DOHH2 (cell line): ENCODE data around the gene GATA5.

Experiments used
- H3F3A ChIP-seq: fragments of 200-600 bp; sonication (generic), shearing (Covaris generic); 2 replicates; pipeline ENCODE4 v1.6.0; 2016; ENCODE audit warnings: antibody characterized with exemption, mild to moderate bottlenecking; ENCODE audit not compliant: control insufficient read depth, insufficient read depth
- H3K27ac ChIP-seq: fragments of 200-600 bp; sonication (generic); 2 replicates; pipeline ENCODE4 v1.5.1; 2014; ENCODE audit warnings: low read depth, mild to moderate bottlenecking, low read length, moderate library complexity
- H3K27me3 ChIP-seq: fragments of 200-600 bp; sonication (generic); 2 replicates; pipeline ENCODE4 v1.6.1; 2014; ENCODE audit warnings: mild to moderate bottlenecking, low read length, mixed read lengths; ENCODE audit not compliant: control insufficient read depth
- H3K36me3 ChIP-seq: fragments of 200-600 bp; sonication (generic); 2 replicates; pipeline ENCODE4 v1.6.1; 2014; ENCODE audit warnings: mild to moderate bottlenecking, low read length, moderate library complexity, mixed read lengths; ENCODE audit not compliant: control insufficient read depth
- H3K4me1 ChIP-seq: fragments of 200-600 bp; sonication (generic); 2 replicates; pipeline ENCODE4 v1.6.1; 2014; ENCODE audit warnings: mild to moderate bottlenecking, low read length, mixed read lengths; ENCODE audit not compliant: control insufficient read depth
- H3K4me2 ChIP-seq: fragments of 200-600 bp; sonication (generic); 2 replicates; pipeline ENCODE4 v1.6.0; 2014; ENCODE audit warnings: mild to moderate bottlenecking, low read length, moderate library complexity
- H3K4me3 ChIP-seq: fragments of 200-600 bp; sonication (generic); 2 replicates; pipeline ENCODE4 v1.5.1; 2014; ENCODE audit warnings: mild to moderate bottlenecking, low read length, mixed read lengths
- H3K79me2 ChIP-seq: fragments of 200-600 bp; sonication (generic); 2 replicates; pipeline ENCODE4 v1.6.1; 2014; ENCODE audit warnings: mild to moderate bottlenecking, low read length, mixed read lengths; ENCODE audit not compliant: control insufficient read depth
- H3K9me2 ChIP-seq: fragments of 200-600 bp; sonication (generic); replicated peaks from 2 replicates; pipeline ENCODE4 v1.6.1; 2014; ENCODE audit warnings: mild to moderate bottlenecking, low read length, mixed read lengths; ENCODE audit not compliant: control insufficient read depth
- H3K9me3 ChIP-seq: fragments of 200-600 bp; sonication (generic); 2 replicates; pipeline ENCODE4 v1.6.1; 2014; ENCODE audit warnings: antibody characterized with exemption, low read length, mixed read lengths; ENCODE audit not compliant: control insufficient read depth, insufficient read depth
- H4K20me1 ChIP-seq: fragments of 200-600 bp; sonication (generic); 2 replicates; pipeline ENCODE4 v1.6.0; 2014; ENCODE audit warnings: low read depth, mild to moderate bottlenecking, antibody characterized with exemption, low read length, moderate library complexity; ENCODE audit not compliant: control insufficient read depth, insufficient read depth
- EZH2phosphoT487 ChIP-seq: fragments of 200-600 bp; sonication (generic); IDR thresholded peaks from 2 replicates; pipeline ENCODE4 v1.6.1; 2017; ENCODE audit warnings: borderline replicate concordance, mild to moderate bottlenecking, antibody characterized with exemption, low read length, moderate library complexity, mixed read lengths
- TF ChIP-seq, protein P1 (sequence below): fragments of 200-600 bp; sonication (generic); IDR thresholded peaks from one replicate; pipeline ENCODE4 v1.5.1; 2014; ENCODE audit warnings: antibody characterized with exemption, mild to moderate bottlenecking, low read depth, low read length; ENCODE audit not compliant: poor library complexity, severe bottlenecking

Gene GATA5

GRCh38 chr20:62446481-62446880 lies 29.3 kb downstream of the GATA5 start:
- no peak overlapping the region for H3K4me2 ChIP-seq
- H3K9me2 ChIP-seq, result no peaks in the 10 kb centered on the region
- H3K79me2 ChIP-seq, result no peaks in the 10 kb centered on the region
- no peak for TF ChIP-seq EZH2phosphoT487
- H3K27ac ChIP-seq, result no peak overlapping the region
- no peaks in the 10 kb centered on the region for H3F3A ChIP-seq
- H3K4me3 ChIP-seq, result no peak overlapping the region
- H3K36me3 ChIP-seq, result no peaks in the 10 kb centered on the region
- H4K20me1 ChIP-seq, result no peaks in the 10 kb centered on the region
- no peaks in the 10 kb centered on the region for H3K4me1 ChIP-seq
- H3K27me3 ChIP-seq, result no peaks in the 10 kb centered on the region
- H3K9me3 ChIP-seq, result no peaks in the 10 kb centered on the region

DNA sequence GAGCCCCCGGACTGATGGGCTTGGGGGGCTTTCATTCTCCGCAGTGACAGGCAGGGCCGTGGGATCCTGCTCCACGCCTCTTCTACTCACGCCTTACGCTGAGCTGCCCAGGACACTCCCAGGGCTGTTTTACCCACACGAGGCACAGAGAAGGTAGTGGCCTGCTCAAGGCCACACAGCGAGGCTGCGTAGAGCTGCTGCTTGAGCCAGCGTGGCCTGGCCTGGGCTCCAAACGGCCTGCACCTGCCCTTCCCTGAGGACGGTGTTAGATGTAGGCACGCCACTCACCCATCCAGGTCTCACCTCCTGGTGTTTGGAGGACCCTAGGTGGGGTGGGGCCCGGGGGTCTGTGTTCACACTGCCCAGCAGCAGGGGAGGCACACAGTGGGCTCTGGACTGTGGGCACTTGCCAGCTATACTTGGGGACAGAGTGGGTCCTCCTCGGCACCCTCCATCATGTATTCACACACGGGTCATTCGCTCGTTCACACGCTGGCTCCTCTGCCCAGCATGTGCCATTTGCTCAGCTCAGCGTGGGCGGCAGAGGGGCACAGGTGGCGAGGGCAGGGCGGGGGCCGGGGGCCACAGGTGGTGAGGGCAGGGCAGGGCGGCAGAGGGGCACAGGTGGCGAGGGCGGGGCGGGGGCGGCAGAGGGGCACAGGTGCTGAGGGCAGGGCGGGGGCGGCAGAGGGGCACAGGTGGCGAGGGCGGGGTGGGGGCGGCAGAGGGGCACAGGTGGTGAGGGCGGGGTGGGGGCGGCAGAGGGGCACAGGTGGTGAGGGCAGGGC lies 30.0 kb downstream of the GATA5 start:
- TF ChIP-seq EZH2phosphoT487, result no peak
- TF ChIP-seq, protein P1, sequence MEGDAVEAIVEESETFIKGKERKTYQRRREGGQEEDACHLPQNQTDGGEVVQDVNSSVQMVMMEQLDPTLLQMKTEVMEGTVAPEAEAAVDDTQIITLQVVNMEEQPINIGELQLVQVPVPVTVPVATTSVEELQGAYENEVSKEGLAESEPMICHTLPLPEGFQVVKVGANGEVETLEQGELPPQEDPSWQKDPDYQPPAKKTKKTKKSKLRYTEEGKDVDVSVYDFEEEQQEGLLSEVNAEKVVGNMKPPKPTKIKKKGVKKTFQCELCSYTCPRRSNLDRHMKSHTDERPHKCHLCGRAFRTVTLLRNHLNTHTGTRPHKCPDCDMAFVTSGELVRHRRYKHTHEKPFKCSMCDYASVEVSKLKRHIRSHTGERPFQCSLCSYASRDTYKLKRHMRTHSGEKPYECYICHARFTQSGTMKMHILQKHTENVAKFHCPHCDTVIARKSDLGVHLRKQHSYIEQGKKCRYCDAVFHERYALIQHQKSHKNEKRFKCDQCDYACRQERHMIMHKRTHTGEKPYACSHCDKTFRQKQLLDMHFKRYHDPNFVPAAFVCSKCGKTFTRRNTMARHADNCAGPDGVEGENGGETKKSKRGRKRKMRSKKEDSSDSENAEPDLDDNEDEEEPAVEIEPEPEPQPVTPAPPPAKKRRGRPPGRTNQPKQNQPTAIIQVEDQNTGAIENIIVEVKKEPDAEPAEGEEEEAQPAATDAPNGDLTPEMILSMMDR, result no peak
- Histone ChIP-seq H3K4me2 (no peak overlapping the region), H3K9me3 (no peaks in the 10 kb centered on the region), H3K4me3 (no peak overlapping the region), H3K27ac (no peak overlapping the region), H4K20me1 (no peaks in the 10 kb centered on the region), H3K9me2 (no peaks in the 10 kb centered on the region), H3K36me3 (no peaks in the 10 kb centered on the region), H3F3A (no peaks in the 10 kb centered on the region), H3K27me3 (no peaks in the 10 kb centered on the region), H3K4me1 (no peaks in the 10 kb centered on the region), H3K79me2 (no peaks in the 10 kb centered on the region)

- 0 out of 2 replicates have a peak, but pooled peaks cover 3% of the 10 kb centered on the region for H3K27me3 ChIP-seq
- no peak overlapping the region for H3K4me3 ChIP-seq
- H3F3A ChIP-seq, result no peaks in the 10 kb centered on the region
- H3K9me2 ChIP-seq, result no peaks in the 10 kb centered on the region
- H3K79me2 ChIP-seq, result no peaks in the 10 kb centered on the region
- no peaks in the 10 kb centered on the region for H3K9me3 ChIP-seq
- H3K4me1 ChIP-seq, result peaks cover 6% of the 10 kb centered on the region
- no peaks in the 10 kb centered on the region for H3K36me3 ChIP-seq
- H3K27ac ChIP-seq, result no peak overlapping the region
- no peak overlapping the region for H3K4me2 ChIP-seq
- no peak for TF ChIP-seq EZH2phosphoT487
- TF ChIP-seq, protein P1, result no peak
- no peaks in the 10 kb centered on the region for H4K20me1 ChIP-seq
These were observed 31.5 kb downstream of the GATA5 start for GRCh38 chr20:62444286-62444685.

DNA sequence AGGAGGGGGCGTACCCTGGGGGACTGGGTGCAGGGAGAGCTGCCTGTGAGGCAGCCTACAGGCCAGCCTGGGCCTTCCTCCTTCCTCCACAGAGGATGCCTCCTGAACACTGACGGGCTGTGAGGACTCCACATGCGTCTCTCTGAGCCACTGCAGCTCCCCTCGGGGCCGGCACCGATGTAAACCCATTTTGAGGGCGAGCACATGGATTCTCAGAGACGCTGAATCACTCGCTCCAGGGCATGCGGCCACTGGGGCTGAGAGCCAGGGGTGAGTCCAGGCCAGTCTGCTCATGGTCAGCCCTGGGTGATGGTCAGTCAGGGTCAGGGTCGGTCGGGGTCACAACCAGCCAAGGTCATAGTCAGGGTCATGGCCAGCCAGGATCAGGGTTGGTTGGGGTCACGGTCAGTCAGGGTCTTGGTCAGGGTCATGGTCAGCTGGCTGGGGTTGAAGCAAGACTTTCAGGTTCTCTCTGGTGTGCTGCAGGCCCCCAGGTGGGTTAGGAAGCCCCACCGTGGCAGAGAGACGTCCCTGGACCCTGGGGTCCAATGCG lies 33.7 kb downstream of the GATA5 start:
- Histone ChIP-seq H3K4me2 (no peak overlapping the region), H3K27me3 (0 out of 2 replicates have a peak, but pooled peaks cover 3% of the 10 kb centered on the region), H3F3A (no peaks in the 10 kb centered on the region), H3K4me3 (no peak overlapping the region), H3K27ac (no peak overlapping the region), H3K9me2 (no peaks in the 10 kb centered on the region), H4K20me1 (no peaks in the 10 kb centered on the region), H3K79me2 (no peaks in the 10 kb centered on the region), H3K9me3 (no peaks in the 10 kb centered on the region), H3K4me1 (peaks cover 10% of the 10 kb centered on the region), H3K36me3 (no peaks in the 10 kb centered on the region)
- TF ChIP-seq EZH2phosphoT487, result no peak
- TF ChIP-seq, protein P1, result no peak
